ENCODE results near the gene STPG1.

The STPG1 gene

DNA sequence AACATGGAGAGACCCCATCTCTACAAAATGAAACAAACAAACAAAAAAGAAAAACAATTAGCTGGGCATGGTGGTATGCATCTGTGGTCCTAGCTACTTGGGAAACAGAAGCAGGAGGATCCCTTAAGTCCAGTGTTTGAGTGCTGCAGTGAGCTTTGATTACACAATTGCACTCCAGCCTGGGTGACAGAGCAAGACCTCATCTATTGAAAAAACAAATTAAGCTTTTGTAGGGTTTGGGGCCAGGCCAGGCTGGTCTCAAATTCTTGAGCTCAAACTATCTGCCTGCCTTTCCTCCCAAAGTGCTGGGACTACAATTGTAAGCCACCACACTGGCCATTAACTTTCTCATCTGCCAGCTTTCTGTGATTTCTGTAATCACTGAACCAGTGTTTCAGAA is 29.2 kb upstream of the STPG1 start:
- ChIA-PET POLR2A (no interaction called here), CTCF (interaction anchor here (1.2 to 1.8 kb wide), 9 partner anchors 17 to 293 kb away, joined by 3 to 10 read pairs (median 3); partner anchors contain the start of gene NIPAL3)
- DNase-seq (ENCODE audit: low read depth, low spot score) = no peak
- TF ChIP-seq, protein P1, sequence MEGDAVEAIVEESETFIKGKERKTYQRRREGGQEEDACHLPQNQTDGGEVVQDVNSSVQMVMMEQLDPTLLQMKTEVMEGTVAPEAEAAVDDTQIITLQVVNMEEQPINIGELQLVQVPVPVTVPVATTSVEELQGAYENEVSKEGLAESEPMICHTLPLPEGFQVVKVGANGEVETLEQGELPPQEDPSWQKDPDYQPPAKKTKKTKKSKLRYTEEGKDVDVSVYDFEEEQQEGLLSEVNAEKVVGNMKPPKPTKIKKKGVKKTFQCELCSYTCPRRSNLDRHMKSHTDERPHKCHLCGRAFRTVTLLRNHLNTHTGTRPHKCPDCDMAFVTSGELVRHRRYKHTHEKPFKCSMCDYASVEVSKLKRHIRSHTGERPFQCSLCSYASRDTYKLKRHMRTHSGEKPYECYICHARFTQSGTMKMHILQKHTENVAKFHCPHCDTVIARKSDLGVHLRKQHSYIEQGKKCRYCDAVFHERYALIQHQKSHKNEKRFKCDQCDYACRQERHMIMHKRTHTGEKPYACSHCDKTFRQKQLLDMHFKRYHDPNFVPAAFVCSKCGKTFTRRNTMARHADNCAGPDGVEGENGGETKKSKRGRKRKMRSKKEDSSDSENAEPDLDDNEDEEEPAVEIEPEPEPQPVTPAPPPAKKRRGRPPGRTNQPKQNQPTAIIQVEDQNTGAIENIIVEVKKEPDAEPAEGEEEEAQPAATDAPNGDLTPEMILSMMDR (IDR thresholded peaks at IDR 0.05; ENCODE audit: insufficient read depth, low read length, missing control alignments) = no peak
- no peak overlapping the region for H3K4me3 ChIP-seq (ENCODE audit: low read depth, low read length)

DNA sequence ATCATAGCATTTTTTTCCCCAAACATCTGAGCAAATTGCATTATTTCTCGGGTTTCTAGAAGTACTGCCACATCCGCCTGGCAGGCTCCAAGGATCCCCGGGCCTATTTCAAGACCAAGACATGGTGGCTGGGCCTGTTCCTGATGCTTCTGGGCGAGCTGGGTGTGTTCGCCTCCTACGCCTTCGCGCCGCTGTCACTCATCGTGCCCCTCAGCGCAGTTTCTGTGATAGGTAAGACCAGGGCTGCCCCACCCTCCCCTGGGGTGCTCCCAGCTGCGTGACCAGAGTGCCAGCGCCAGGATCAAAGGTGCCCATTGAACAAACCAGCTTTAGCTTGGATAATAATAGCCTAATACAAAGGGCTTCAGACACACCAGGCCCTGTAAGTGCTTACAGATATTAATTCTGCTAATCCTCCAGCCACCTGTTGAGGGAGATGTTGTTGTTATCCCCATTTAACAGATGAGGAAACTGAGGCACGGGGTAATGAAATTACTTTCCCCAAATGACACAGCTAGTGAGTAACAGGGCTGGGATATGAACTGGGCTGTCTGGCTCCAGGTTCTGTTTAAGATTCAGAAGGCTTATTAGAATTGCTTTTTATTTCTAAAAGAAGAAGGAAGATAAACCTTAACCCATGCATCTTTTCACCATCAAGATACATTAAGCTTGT is 28.6 kb upstream of the STPG1 start:
- CTCF ChIA-PET = interaction anchor here (1.2 to 1.8 kb wide), 7 partner anchors 17 to 292 kb away, joined by 3 to 10 read pairs (median 3); partner anchors contain the start of gene NIPAL3
- POLR2A ChIA-PET = no interaction called here

DNA sequence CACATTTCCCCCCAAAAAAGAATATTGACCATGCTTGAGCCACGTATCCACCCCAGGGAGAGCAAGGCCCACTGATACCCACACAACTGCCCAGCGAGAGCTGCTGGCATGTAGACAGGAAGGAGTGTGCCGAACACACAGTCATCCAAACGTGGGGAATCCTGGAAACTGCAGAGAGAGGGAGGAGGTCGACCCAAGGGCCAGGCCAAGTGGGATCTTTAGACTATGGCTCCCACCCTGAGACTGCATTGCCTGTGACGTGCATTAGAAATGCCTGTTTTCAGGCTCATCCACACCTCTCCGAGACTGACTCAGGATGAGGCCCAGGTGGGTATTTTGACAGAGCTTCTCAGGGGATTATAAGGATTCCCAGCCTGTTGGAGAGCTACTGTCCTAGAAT is 27.9 kb upstream of the STPG1 start:
- DNase-seq (ENCODE audit: low read depth, low spot score) = no peak
- TF ChIP-seq, protein P1 (IDR thresholded peaks at IDR 0.05; ENCODE audit: insufficient read depth, low read length, missing control alignments) = no peak
- CTCF ChIA-PET = interaction anchor here (1.2 kb wide), 2 partner anchors 19 to 292 kb away, joined by 3 read pairs; no protein-coding TSS in a partner anchor
- H3K4me3 ChIP-seq (ENCODE audit: low read depth, low read length) = no peak overlapping the region
- POLR2A ChIA-PET = no interaction called here

More for the DNA sequence above, 28.6 kb upstream of the STPG1 start:
- DNase-seq (ENCODE audit: low read depth, low spot score) = no peak
- no peak overlapping the region for H3K4me3 ChIP-seq (ENCODE audit: low read depth, low read length)
- TF ChIP-seq, protein P1 (IDR thresholded peaks at IDR 0.05; ENCODE audit: insufficient read depth, low read length, missing control alignments) = no peak

DNA sequence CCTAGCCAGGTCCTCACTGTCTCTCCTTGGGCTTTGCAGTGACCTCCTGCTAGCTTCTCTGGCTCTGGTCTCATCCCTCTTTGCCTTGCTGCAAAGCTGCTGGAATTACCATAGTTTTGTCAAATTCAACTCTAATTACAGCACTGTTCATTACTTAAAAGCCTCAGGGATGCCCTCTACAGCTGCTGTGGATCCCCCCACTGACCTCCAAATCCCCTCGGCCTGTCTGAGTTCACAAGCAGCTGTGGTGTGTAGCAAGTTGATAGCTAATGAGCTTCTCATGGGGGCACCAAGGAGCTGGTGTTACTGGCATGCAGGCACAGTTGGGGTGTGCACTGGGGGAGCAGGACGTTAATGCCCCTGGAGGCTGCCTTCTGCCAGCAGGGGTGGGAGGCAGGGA is 26.9 kb upstream of the STPG1 start:
- ChIA-PET POLR2A (no interaction called here), CTCF (interaction anchor here (1.2 kb wide), 1 partner anchor 18 kb away, joined by 3 read pairs; no protein-coding TSS in a partner anchor)
- no peak for DNase-seq (ENCODE audit: low read depth, low spot score)
- no peak overlapping the region for H3K4me3 ChIP-seq (ENCODE audit: low read depth, low read length)
- TF ChIP-seq, protein P1 (IDR thresholded peaks at IDR 0.05; ENCODE audit: insufficient read depth, low read length, missing control alignments) = no peak

DNA sequence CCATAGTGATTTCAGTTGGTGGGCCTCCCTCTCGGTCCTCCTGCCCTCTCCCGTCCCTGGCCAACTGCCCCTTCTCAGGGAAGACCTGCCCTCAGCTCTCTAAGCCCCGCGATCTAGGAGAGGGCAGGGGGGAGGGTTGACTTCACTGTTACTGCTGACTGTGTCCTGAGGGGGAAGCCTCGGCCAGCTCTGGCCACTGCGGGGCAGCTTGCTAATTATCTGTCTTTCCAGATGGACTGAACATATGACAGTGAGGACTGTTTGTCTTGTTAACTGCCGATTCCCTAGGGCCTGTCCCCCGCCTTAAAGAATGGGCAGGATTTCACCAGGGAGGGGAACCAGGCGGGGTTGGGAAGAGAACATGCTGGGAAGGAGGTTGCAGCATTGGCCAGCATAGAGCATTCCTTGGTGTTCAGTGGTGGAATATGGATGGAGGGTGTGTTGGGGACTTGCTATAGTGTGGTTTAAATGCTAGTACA is 24.9 kb upstream of the STPG1 start:
- CTCF ChIA-PET = interaction anchor here (1.2 kb wide), 1 partner anchor 21 kb away, joined by 3 read pairs; no protein-coding TSS in a partner anchor

More for the DNA sequence above, 24.9 kb upstream of the STPG1 start:
- TF ChIP-seq, protein P1 (IDR thresholded peaks at IDR 0.05; ENCODE audit: insufficient read depth, low read length, missing control alignments) = no peak
- H3K4me3 ChIP-seq (ENCODE audit: low read depth, low read length) = no peak overlapping the region
- no peak for DNase-seq (ENCODE audit: low read depth, low spot score)
- POLR2A ChIA-PET = interaction anchor here (1.1 kb wide), 1 partner anchor 14 kb away, joined by 3 read pairs; no protein-coding TSS in a partner anchor

Data from AG04449 (cell line).